NCI-H82 treated with DMSO at 0.1 percent for 48 hours (cell line): Measurements from ENCODE around the gene ZNF613.
"Not testable (repeated sequence)": the region's sequence is repeated elsewhere in the genome, so short reads cannot be mapped to it uniquely, and the experiment has no call there.

Experiments used
- DNase-seq: peaks from one replicate; lab custom pipeline; 2025; ENCODE audit not compliant: unreplicated experiment; lab: John Stamatoyannopoulos, UW

The ZNF613 gene

DNA sequence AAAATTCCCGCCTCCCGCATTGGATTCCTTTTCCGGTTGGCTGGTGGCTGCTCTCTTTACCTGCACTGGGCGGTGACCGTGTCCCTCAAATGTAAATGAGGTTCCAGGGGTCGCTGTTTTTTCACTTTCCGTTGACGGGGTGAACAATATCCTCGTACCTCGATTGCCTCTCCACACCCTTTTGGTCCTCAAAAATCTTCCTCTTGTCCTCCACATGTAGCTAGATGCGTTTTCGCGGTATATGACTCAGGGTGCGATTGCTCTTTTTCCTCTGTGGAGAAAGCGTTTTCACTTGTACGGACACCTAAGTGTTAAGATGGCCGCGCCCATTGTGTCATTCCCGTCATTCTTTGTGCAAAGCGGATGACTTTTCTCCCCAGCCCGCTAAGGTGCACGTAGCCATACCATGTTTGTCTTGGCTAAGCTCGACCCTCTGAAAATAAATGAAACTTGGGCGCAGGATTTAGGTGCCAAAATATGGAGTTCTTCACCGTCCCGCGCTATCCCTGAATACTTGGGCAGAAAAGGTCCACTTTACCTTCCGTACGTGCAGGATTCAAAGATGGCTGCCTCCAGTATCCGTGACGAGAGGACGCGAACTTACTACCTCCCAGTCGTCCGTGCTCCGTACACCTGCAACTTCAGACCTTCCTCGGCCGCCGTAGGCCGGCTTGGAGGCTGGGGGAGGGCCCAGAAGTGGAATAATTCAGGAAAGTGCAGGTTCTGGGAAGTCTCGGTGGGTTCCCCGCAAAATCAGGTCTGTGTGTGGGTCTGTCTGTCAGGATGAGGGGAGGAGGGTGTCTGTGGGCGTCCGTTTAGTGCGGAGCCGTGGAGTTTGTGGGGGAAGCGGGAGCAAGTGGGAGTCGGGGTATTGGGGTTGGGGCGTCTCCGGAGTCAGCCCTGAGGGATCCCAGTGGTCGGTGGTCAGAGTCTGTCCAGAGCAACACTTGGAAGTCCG is at the start of gene ZNF613:
TSS of gene ZNF613 (plus strand) at position 689 of the 958 bp plus-strand sequence. CDS start 8,749 bp downstream, outside the sequence.
- peak; percentile 84 for DNase-seq

DNA sequence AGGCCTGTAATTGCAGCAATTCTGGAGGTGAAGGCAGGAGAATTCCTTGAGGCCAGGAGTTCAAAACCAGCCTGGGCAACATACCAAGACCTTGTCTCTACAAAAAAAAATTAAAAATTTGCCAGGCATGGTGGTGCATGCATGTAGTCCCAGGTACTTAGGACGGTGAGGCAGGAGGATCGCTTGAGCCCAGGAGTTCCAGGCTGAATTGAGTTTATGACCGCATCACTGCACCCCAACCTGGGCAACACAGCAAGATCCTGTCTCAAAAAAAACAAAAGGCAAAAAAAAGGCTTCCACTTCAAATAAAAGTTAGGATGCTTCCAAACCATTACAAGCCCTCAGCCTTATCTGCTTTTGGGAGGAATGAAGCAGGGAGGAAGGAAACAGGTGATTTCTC is 44.8 kb upstream of the ZNF613 start:
- DNase-seq = no peak

DNA sequence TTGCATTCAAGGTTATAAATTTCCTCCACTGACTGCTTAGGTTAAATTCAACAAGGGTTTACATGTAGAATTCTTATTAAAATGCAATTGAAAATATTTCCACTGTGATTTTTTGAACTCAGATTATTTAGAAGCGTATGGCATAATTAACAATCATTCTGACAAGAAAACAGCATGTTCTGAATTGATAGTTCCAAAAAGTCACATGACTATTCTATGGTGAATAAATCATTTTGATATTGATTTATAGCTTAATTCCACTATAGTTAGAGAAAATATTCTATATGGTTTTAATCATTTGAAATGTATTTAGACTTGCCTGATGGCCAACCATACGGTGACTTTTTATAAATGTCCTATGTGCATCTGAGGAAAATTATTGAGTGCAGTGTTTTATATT is 42.6 kb upstream of the ZNF613 start:
- no peak for DNase-seq

DNA sequence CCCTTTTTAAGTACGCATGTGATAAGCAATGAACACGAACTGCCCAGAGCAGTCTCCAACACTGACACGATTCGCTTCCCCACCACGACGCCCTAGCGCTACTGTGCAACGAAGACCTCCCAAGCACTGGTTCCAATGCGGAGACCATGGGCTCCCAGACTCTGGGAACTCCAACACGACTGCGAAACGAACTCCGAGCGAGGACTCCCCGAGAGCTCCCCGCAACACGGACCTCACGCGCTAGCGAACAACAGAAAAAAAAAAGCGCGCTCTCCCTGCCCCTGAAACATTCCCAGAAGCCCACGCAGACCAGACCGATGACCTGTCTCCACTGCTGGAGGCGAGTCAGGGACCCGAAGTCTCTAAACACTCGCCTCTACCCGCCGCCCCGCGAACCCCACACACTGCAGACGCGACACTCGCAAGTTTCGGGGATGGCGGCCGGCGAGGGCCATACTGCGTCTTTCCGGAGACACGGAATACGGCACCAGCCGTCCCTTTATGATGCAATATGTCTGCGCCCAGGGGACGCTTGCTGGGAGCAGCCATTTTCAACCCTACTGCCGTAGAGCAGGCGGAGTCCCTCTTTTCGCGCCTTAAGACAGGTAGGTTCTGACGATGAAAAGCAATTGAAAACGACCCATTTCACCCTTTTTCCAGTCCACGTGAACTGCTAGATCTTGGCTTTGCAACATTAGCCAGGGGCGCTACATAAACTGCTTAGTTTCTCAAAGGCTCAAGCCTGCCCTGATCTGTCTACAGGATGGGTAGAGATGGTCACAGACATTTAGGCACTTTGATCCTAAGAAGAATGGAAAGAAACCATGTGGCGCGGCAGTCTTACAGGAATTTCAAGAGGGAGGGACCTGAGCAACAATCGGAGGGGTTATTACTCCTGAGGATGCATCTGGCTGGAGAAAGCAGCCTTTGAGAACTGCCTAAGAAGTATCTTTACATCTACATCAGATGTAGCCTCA is 39.5 kb upstream of the ZNF613 start, which contains the start of gene ZNF577:
TSS of gene ZNF577 (minus strand) at position 430 of the 977 bp plus-strand sequence. CDS start 7,569 bp downstream, outside the sequence.
- DNase-seq = peak; percentile 54

DNA sequence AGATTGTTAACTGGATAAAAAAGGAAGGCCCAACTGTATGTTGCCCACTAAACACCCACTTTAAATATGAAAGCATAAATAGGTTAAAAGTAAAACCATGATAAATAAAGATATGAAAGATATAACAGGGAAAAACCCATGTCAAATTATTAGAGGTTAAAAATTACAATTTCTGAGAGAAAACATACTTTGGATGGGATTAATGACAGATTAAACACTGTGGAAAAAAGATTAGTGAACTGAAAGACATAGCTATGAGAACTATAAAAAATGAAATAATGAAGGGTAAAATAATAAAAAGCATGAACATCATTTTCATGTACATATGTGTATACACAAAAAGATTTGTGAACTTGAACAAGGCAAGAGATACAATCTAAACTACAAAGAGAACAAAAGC is 37.3 kb upstream of the ZNF613 start:
- DNase-seq = no peak

DNA sequence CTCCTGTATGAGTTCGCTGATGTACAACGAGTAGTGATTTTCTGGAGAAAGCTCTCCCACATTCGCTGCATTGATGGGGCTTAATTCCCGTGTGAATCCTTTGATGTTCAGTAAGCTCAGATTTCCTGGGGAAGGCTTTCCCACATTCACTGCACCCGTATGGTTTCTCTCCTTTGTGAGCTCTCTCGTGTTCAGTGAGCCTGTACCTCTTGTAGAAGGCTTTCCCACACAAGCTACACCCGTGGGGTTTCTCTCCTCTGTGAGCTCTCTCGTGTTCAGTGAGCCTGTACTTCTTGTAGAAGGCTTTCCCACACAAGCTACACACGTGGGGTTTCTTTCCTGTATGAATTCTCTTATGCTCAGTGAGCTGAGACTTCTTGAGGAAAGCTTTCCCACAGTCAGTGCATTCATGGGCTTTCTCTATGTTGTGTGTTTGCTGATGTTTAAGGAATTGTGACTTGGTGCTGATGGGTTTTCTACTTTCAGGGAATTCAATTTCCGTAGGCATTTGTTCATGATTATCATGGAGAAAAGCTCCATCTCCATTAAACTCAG is 36.0 kb upstream of the ZNF613 start:
- DNase-seq = no peak

DNA sequence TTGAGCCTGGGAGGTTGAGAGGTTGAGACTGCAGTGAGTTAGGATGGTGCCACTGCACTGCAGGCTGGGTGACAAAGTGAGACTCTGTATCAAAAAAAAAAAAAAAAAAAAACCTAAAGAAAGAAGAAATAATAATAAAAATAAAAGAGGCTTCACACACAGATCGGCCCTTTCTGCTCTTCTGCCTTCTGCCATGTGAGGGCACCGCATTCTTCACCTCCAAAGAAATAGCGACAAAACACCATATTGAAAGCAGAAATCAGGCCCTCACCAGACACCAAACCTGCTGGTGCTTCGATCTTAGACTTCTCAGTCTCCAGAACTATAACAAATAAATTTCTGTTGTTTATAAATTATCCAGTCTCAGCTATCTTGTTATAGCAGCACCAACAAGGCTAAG is 25.4 kb upstream of the ZNF613 start:
- DNase-seq = no peak

DNA sequence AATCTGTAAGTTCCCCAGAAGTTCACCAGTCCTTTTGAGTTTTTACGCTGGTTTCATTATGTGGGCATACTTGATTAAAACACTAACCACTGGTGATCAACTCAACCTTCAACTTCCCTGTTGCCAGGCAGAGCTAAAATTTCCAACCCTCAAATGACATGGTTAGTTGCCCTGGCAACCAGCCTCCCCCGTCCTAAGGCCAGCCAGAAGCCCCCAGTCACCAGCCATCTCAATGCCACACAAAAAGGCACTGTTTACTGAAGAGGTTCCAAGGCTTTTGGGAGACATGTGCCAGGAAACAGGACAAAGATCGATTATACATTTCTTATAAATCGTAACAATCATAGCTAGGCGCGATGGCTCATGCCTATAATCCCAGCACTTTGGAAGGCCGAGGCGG is 24.1 kb upstream of the ZNF613 start:
- DNase-seq = no peak

DNA sequence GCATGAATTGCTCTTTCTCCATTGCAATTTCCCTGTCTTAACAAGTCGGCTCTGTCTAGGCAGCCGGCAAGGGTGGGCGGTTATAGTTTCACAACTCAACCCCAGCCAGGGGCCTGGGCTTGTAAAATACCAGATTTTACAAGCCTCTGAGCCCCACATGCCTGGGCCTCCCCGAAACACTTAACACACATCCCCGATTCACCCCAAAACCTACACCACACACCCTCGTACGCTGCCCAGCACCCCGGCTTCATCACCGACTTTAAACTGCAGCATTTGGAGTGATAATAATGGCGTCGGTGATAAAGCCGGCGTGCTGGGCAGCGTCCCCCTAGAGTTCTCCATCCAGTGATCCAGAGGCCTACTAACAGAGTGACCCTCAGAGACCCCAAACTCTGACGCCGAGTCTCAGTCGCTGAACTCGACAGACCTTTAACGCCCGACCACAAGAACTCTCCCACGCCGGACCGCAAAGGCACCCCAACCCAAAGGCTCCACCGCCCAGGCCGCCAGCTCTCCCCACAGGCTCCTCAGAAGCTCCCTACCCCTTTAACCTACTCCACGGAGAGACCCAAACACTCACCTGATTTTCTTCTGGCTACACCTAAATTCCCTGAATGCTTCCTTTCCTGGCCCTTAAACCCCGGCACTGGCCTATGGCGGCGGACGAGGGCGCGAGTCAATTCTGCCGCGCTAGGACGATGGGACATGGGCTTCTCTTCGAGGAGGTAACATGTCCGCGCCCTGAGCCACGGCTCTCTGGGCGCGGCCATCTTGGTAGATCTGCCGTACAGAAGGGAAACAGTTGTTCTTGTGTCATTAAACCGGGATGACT is 22.7 kb upstream of the ZNF613 start, which contains the start of gene ZNF649:
TSS of gene ZNF649 (minus strand) at position 687 of the 835 bp plus-strand sequence. CDS start 4,910 bp downstream, outside the sequence.
- DNase-seq = peak; percentile 55

DNA sequence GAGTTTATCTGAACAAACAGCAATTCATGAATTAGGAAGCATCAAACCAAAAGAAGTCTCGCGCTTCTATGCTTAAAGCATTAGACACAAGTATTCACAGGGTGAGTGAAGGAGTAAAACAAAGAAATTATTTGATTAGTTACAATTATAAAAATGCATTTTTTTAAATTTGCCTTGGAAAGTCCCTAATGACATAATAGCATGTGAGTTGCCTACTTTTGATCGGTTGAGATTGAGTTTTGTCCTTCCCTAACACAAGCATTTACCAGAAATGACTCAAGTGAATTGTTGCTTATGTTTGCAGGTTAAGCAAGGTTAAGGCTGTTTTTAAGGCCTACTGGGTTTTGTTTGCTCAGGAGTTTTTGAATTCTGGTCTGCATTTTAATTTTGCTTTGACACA is 22.1 kb upstream of the ZNF613 start:
- no peak for DNase-seq

DNA sequence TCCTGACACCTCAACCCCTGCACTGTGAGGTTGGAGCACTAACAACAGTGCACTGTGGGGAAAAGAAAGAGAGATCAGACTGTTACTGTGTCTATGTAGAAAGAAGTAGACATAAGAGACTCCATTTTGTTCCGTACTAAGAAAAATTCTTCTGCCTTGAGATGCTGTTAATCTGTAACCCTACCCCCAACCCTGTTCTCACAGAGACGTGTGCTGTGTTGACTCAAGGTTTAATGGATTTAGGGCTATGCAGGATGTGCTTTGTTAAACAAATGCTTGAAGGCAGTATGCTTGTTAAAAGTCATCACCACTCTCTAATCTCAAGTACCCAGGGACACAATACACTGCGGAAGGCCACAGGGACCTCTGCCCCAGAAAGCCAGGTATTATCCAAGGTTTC is 21.6 kb upstream of the ZNF613 start:
- not testable (repeated sequence) for DNase-seq

DNA sequence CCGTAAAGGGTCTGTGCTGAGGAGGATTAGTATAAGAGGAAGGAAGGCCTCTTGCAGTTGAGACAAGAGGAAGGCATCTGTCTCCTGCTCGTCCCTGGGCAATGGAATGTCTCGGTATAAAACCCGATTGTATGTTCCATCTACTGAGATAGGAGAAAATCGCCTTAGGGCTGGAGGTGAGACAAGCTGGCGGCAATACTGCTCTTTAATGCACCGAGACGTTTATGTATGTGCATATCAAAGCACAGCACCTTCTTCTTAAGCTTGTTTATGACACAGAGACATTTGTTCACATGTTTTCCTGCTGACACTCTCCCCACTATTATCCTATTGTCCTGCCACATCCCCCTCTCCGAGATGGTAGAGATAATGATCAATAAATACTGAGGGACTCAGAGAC is 21.2 kb upstream of the ZNF613 start:
- not testable (repeated sequence) for DNase-seq

DNA sequence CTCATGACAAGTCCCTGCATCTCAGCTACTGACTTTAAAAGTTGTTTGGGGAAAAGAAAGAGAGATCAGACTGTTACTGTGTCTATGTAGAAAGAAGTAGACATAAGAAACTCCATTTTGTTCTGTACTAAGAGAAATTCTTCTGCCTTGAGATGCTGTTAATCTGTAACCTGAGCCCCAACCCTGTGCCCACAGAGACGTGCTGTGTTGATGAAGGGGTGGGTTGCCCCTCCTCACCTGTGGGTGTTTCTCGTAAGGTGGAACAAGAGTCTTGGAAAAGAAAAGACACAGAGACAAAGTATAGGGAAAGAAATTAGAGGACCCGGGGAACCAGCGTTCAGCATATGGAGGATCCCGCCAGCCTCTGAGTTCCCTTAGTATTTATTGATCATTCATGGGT is 19.3 kb upstream of the ZNF613 start:
- DNase-seq = not testable (repeated sequence)

DNA sequence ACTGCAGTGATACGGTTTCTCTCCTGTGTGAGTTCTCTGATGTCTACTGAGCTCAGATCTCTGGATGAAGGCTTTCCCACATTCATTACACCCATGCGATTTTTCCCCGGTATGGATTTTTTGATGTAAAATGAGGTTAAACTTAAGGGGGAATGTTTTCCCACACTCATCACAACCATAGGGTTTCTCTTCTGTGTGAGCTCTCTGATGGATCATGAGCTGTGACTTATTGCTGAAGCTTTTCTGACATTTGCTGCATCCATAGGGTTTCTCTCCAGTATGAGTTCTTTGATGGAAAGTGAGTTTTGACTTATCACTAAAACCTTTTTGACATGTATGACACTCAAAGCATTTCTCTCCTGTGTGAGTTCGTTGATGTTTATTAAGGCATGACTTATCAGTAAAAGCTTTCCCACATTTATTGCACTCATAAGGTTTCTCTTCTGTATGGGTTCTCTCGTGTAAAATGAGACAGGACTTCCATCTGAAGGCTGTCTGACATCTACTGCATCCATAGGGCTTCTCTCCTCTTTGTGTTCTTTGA is 11.9 kb upstream of the ZNF613 start:
- DNase-seq = no peak

DNA sequence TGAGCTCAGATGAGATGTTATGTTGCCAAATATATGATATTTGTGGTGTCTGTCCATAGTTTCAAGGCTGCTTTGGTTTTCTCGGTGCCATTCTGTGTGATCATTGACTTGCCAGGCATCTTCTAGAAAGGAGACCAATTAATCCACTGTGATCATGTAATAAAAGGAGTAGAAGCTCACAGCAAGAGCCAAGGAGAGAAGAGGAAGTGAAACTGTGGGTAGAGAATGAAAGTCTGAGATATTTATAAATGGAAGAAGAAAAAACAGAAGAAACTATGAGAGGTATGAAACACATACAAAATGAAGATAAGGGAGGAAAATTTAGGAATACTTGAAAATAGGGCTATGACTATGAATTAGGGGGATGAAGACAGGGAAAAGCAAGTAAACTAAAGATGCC is 11.1 kb upstream of the ZNF613 start:
- DNase-seq = no peak

DNA sequence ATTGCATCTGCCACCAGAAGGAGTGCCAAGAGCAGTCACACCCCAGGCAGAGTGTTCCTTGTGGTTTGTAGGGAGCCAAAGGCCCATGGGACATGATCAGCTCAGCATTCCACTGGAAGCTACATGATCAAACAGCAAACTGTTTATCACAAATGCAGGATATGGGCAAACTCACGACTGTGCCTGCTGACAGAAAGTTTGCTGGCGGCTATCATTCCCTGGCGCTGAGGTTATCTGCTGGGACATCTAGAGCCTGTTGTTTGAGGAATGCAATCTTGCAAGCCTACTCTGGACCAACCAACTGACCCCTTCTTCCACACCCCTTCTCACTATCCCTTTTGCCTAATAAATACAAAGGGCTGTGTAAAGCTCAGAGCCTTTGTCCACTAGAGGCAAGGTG is 7.7 kb upstream of the ZNF613 start:
- no peak for DNase-seq

DNA sequence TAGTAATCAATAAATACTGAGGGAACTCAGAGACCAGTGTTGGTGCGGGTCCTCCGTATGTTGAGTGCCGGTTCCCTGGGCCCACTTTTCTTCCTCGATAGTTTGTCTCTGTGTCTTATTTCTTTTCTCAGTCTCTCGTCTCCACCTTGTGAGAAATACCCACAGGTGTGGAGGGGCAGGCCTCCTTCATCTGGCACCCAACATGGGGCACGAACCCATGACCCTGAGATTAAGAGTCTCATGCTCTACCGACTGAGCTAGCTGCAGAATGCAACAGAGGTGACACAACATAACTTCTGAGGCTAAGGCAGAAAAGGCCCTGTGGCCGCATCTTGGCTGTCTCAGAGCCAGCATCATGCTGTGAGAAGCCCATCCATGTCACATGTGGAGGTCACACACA is 5.3 kb upstream of the ZNF613 start:
- DNase-seq = no peak

DNA sequence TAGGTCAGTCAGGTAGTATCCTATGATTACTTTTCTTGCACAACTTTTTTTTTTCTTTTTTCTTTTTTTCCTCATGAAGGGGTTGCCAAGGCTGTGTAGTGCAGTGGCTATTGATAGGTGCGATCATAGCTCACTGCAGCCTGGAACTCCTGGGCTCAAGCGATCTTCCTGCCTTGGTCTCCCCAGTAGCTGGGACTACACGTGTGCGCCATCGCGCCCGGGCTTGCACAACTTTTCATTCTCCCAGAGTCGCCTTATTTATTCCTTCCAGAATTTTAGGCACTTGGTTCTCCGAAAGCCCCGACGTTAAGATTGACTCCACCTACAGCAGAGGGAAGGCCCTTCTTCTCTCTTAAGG is 867 bp upstream of the ZNF613 start:
- no peak for DNase-seq

DNA sequence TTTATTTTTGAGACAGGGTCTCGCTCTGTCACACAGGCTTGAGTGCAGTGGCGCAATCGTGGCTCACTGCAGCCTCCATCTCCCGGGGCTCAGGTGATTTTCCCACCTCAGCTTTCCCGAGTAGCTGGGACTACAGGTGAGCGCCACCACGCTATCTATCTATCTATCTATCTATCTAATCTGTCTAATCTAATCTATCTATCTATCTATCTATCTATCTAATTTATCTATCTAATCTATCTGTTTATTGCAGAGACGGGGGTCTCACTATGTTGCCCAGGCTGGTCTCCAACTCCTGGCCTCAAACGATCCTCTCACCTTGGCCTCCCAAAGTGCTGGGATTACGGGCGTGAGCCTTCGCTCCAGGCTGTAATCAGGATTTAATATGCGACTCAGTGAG is 587 bp downstream of the ZNF613 start:
- DNase-seq = no peak

DNA sequence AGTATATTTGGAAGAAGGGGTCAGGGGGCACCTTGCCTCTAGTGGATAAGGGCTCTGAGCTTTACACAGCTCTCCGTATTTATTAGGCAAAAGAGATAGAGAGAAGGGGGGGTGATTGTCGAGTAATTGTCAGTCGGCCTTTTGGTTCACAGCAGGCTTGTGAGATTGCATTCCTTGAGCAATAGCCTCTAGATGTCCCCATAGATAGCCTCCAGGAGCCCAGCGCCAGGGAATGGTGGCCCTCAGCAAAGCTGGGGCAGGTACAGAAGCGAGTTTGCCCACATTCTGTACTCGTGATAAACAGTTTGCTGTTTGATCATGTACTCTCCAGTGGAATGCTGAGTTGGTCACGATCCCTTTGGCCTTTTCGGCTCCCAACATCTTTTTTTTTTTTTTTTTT is 4.6 kb downstream of the ZNF613 start:
- DNase-seq = no peak
